ENCODE data around the gene SEC14L2.

- no peak for TF ChIP-seq SIN3A (IDR thresholded peaks at IDR 0.05; ENCODE audit: low read depth)
- no peak for TF ChIP-seq REST (IDR thresholded peaks at IDR 0.05; ENCODE audit: low read depth)
- TF ChIP-seq CTCF (IDR thresholded peaks at IDR 0.05 in 2 of 3, conservative IDR thresholded peaks at IDR 0.05 in 1 of 3; ENCODE audit: borderline replicate concordance in 1 of 3, insufficient read depth in 1 of 3, low read depth in 2 of 3, low read length in 2 of 3) = no peak
- no peak for TF ChIP-seq ZBTB33 (IDR thresholded peaks at IDR 0.05; ENCODE audit: extremely low read depth, insufficient replicate concordance, low read length)
- TF ChIP-seq RAD21 (IDR thresholded peaks at IDR 0.05; ENCODE audit: low read depth) = no peak
These were observed 26.1 kb upstream of the SEC14L2 start for GRCh38 chr22:30370641-30371230.

All from HCT116 (cell line).